ENCODE results near the gene CHST3.
"Not testable (repeated sequence)": the region's sequence is repeated elsewhere in the genome, so short reads cannot be mapped to it uniquely, and the experiment has no call there.

CHST3 gene, protein sequence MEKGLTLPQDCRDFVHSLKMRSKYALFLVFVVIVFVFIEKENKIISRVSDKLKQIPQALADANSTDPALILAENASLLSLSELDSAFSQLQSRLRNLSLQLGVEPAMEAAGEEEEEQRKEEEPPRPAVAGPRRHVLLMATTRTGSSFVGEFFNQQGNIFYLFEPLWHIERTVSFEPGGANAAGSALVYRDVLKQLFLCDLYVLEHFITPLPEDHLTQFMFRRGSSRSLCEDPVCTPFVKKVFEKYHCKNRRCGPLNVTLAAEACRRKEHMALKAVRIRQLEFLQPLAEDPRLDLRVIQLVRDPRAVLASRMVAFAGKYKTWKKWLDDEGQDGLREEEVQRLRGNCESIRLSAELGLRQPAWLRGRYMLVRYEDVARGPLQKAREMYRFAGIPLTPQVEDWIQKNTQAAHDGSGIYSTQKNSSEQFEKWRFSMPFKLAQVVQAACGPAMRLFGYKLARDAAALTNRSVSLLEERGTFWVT

GRCh38 chr10:71964098-71964742 is at the start of gene CHST3:
TSS of gene CHST3 (plus strand) at chr10:71964395. CDS start at chr10:72005843, 41,448 bp downstream.
- DNase-seq = peak; percentile 24
- ATAC-seq = peak; percentile 53
- Mint-ChIP-seq H3K36me3 (ENCODE audit: low read depth) (no peaks in the 10 kb centered on the region), H3K9me3 (no peaks in the 10 kb centered on the region), H3K27ac (peak within 1 kb of the TSS; percentile 61), H3K4me1 (peaks cover 20% of the 10 kb centered on the region), H3K27me3 (peaks cover 51% of the 10 kb centered on the region), H3K4me3 (peak within 1 kb of the TSS; percentile 72)

DNA sequence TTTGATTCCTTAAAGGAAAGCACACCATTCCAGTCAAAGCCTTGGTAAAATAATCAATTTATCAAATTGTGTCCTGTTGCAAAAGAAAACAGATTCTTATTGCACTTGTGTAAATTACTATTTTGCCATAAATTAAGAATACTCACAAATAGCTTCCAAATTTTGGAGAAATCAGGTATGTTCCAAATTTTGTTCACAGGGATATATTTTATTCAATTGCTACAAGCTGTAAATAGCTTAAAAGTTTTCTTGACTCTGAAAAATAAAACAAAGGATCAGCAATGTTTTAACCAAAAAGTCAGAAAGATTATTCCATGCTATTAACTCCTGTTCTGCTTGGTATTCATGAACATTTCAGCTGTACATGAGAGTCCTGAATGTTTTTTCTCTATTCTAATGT is 47.4 kb upstream of the CHST3 start:
- Mint-ChIP-seq H3K4me3 (no peak overlapping the region), H3K9me3 (peaks cover 3% of the 10 kb centered on the region), H3K36me3 (ENCODE audit: low read depth) (no peaks in the 10 kb centered on the region), H3K4me1 (no peaks in the 10 kb centered on the region), H3K27ac (no peak overlapping the region), H3K27me3 (peaks cover 1% of the 10 kb centered on the region)
- ATAC-seq = no peak
- DNase-seq = no peak

DNA sequence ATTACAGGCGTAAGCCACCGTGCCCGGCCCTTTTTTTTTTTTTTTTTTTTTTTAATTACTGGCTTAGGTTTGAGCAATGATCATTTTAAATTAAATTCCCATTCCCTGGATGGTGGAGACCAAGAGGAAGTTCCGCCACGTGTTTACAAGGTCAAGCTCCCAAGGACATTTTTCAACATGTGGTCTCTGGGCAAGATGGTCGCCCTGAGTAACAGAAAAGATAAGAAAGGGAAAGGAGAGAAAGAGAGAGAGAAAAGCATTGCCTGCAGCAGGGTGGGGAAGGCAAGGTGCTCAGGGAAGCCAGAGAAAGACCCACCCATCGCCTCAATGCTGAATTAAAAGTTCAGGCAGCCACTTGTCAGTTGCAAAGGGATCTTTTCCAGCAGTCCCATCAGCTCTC is 45.2 kb upstream of the CHST3 start:
- no peak for ATAC-seq

DNA sequence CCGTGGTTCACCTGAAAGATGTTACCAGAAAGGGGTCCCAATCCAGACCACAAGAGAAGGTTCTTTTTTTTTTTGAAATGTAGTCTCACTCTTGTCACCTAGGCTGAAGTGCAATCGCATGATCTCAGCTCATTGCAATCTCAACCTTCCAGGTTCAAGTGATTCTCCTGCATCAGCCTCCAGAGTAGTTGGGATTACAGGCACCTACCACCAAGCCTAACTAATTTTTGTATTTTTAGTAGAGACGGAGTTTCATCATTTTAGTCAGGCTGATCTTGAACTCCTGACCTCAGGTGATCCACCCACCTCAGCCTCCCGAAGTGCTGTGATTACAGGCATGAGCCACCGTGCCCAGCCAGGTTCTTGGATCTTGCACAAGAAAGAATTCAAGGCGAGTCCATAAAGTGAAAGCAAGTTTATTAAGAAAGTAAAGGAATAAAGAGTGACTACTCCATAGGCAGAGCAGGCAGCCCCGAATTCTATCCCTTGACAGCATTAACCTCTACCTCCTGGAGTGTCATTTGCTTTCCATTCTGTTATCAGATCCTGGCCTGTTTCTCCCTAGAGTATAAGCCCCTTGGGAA is 44.1 kb upstream of the CHST3 start:
- not testable (repeated sequence) for H3K27me3 Mint-ChIP-seq; DNase-seq; ATAC-seq; H3K27ac Mint-ChIP-seq; H3K9me3 Mint-ChIP-seq; H3K4me1 Mint-ChIP-seq; H3K4me3 Mint-ChIP-seq; H3K36me3 Mint-ChIP-seq (ENCODE audit: low read depth)

More for the DNA sequence above, 45.2 kb upstream of the CHST3 start:
- no peak overlapping the region for H3K27ac Mint-ChIP-seq
- H3K36me3 Mint-ChIP-seq (ENCODE audit: low read depth) = no peaks in the 10 kb centered on the region
- no peak for DNase-seq
- H3K4me1 Mint-ChIP-seq = no peaks in the 10 kb centered on the region
- H3K4me3 Mint-ChIP-seq = no peak overlapping the region
- H3K9me3 Mint-ChIP-seq = peaks cover 3% of the 10 kb centered on the region
- no peaks in the 10 kb centered on the region for H3K27me3 Mint-ChIP-seq

- Mint-ChIP-seq H3K4me3 (no peak overlapping the region), H3K27ac (no peak overlapping the region), H3K36me3 (ENCODE audit: low read depth) (no peaks in the 10 kb centered on the region), H3K27me3 (no peaks in the 10 kb centered on the region), H3K4me1 (no peaks in the 10 kb centered on the region), H3K9me3 (peaks cover 3% of the 10 kb centered on the region)
- no peak for DNase-seq
- ATAC-seq = no peak
Observed at GRCh38 chr10:71920540-71921323, 43.5 kb upstream of the CHST3 start.

GRCh38 chr10:71921324-71922027 is 42.7 kb upstream of the CHST3 start:
- no peaks in the 10 kb centered on the region for H3K36me3 Mint-ChIP-seq (ENCODE audit: low read depth)
- H3K9me3 Mint-ChIP-seq = peaks cover 3% of the 10 kb centered on the region
- no peak for DNase-seq
- no peak overlapping the region for H3K27ac Mint-ChIP-seq
- H3K27me3 Mint-ChIP-seq = no peaks in the 10 kb centered on the region
- ATAC-seq = no peak
- H3K4me1 Mint-ChIP-seq = no peaks in the 10 kb centered on the region
- H3K4me3 Mint-ChIP-seq = no peak overlapping the region

DNA sequence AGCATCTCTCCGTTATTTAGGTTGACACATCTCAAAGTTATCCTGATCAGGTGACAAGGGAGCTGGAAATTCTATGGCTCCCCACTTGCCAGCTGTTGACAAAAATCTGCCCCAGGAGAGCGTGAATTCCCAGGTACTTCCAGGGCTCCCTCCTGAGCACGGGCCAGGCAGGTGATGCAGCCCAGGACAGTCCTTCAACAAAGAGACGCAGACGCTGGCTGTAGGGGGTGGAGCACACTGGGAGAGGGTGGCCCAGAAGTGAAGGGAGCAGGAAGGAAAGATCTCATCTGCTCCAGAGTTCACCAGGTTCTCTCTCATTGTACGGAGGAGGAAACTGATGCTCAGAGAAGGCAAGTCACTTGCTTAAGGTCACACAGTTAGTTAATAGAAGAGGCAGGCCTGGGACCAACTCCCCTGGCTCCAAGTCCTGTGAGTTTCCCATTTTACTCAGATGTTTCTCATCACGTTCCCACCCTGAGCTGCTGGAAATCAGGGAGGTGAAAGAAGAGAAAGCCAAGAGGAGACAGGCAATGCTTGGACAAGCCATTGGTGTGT is 41.0 kb upstream of the CHST3 start:
- Mint-ChIP-seq H3K27ac (no peak overlapping the region), H3K9me3 (no peaks in the 10 kb centered on the region)

DNA sequence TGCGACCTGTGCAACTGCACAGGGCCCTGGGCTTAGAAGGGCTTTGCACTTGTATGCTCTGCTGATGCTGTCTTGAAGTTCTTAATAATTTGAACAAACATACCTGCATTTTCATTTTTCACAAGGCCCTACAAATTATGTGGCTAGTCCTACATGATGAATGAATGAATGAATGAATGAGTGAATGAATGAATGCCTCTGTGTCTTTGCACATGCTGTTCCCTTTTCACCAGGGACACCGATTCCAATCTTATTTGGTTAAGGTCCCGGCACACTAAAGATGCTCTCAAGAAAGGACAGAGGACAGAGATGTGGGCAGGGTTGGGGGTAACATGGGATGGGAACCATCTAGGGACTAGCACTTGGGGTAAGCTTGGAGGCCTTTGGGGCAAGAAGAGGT is 39.4 kb upstream of the CHST3 start:
- no peaks in the 10 kb centered on the region for H3K36me3 Mint-ChIP-seq (ENCODE audit: low read depth)
- DNase-seq = no peak
- H3K4me1 Mint-ChIP-seq = no peaks in the 10 kb centered on the region
- ATAC-seq = no peak
- H3K27me3 Mint-ChIP-seq = peaks cover 2% of the 10 kb centered on the region
- no peaks in the 10 kb centered on the region for H3K9me3 Mint-ChIP-seq
- no peak overlapping the region for H3K4me3 Mint-ChIP-seq
- H3K27ac Mint-ChIP-seq = no peak overlapping the region

More for the DNA sequence above, 41.0 kb upstream of the CHST3 start:
- Mint-ChIP-seq H3K36me3 (ENCODE audit: low read depth) (no peaks in the 10 kb centered on the region), H3K27me3 (peaks cover 2% of the 10 kb centered on the region), H3K4me1 (no peaks in the 10 kb centered on the region), H3K4me3 (no peak overlapping the region)
- DNase-seq (no peak), ATAC-seq (no peak)

DNA sequence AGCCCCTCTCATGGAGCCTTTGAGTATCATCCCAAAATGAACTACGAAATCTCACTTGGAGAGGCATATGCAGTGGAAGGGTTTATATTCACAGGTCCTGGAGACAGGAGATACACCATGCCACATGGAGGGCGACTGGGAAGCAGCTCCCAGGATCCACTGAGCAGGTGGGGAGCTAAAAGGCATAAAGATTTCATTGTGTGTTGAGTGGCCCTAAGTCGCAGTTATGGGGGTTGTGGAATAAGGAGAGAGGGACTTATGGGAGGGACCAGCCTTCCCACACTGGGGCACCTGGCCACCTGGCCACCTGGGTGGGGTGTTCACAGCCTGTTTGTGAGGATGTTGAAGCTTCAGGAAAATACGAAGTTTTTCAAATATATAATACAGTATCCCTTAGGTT is 37.0 kb upstream of the CHST3 start:
- no peak for ATAC-seq
- H3K4me1 Mint-ChIP-seq = peaks cover under 1% of the 10 kb centered on the region

DNA sequence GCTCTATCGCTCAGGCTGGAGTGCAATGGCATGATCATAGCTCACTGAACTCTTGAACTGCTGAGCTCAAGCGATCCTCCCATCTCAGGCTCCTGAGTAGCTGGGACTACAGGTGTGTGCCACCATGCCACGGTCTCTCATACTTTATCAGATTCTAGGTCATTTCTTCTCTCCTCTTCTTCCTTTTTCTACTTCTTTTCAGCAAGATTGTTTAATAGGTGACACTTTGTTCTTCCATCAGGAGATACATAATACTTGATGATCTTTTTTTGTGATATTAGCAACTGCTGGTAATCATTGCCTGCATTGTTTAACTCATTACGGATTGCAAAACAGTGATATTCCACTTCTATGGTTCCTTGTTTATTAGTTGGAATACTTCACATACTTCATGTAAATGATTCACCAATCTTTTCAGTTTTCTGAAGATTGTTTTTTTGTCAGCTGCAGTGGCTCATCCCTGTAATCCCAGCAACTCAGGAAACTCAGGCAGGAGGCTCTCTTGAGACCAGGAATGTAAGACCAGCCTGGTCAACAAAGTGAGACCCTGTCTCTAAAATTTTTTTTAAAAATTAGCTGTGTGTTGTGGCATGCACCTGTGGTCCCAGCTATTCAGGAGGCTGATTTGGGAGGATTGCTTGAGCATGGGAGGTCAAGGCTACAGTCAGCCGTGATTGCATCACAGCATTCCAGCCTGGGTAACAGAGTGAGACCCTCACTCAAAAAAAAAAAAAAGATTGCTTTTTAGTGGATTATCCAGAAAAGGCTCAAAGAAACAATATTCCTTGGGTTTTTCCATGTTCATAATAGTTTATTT is 36.2 kb upstream of the CHST3 start:
- peaks cover 5% of the 10 kb centered on the region for H3K27me3 Mint-ChIP-seq
- DNase-seq = no peak
- H3K9me3 Mint-ChIP-seq = peaks cover 4% of the 10 kb centered on the region
- no peak overlapping the region for H3K27ac Mint-ChIP-seq
- ATAC-seq = no peak
- peaks cover 5% of the 10 kb centered on the region for H3K4me1 Mint-ChIP-seq
- H3K36me3 Mint-ChIP-seq (ENCODE audit: low read depth) = peaks cover 1% of the 10 kb centered on the region
- no peak overlapping the region for H3K4me3 Mint-ChIP-seq

More for the DNA sequence above, 37.0 kb upstream of the CHST3 start:
- DNase-seq = no peak
- peaks cover 4% of the 10 kb centered on the region for H3K27me3 Mint-ChIP-seq
- H3K36me3 Mint-ChIP-seq (ENCODE audit: low read depth) = peaks cover 1% of the 10 kb centered on the region
- H3K4me3 Mint-ChIP-seq = no peak overlapping the region
- peaks cover 2% of the 10 kb centered on the region for H3K9me3 Mint-ChIP-seq
- no peak overlapping the region for H3K27ac Mint-ChIP-seq

GRCh38 chr10:71931295-71931694 is 32.9 kb upstream of the CHST3 start:
- no peak for DNase-seq
- Mint-ChIP-seq H3K9me3 (peaks cover 4% of the 10 kb centered on the region), H3K27ac (no peak overlapping the region), H3K27me3 (peaks cover 5% of the 10 kb centered on the region), H3K36me3 (ENCODE audit: low read depth) (peaks cover 4% of the 10 kb centered on the region), H3K4me3 (no peak overlapping the region), H3K4me1 (peaks cover 24% of the 10 kb centered on the region)
- no peak for ATAC-seq

- peaks cover 24% of the 10 kb centered on the region for H3K4me1 Mint-ChIP-seq
- peak; percentile 63 for DNase-seq
- peak; percentile 95 for ATAC-seq
- H3K27me3 Mint-ChIP-seq = peaks cover 2% of the 10 kb centered on the region
- peak overlapping the region; percentile 13 for H3K27ac Mint-ChIP-seq
- peak overlapping the region; percentile 0 for H3K4me3 Mint-ChIP-seq
- peaks cover 9% of the 10 kb centered on the region for H3K9me3 Mint-ChIP-seq
- peaks cover 4% of the 10 kb centered on the region for H3K36me3 Mint-ChIP-seq (ENCODE audit: low read depth)
Observed at GRCh38 chr10:71933651-71934050, 30.5 kb upstream of the CHST3 start.

GRCh38 chr10:71938211-71938610 is 26.0 kb upstream of the CHST3 start:
- Mint-ChIP-seq H3K36me3 (ENCODE audit: low read depth) (peaks cover 2% of the 10 kb centered on the region), H3K27me3 (peaks cover 6% of the 10 kb centered on the region), H3K4me3 (no peak overlapping the region), H3K9me3 (peaks cover 10% of the 10 kb centered on the region), H3K27ac (no peak overlapping the region), H3K4me1 (peaks cover 30% of the 10 kb centered on the region)
- DNase-seq = no peak
- ATAC-seq = no peak
